Measurements from ENCODE around the gene SRSF5. TPM values are rescaled to one million over a fixed set of nuclear protein-coding genes. Genes with fewer than 3 reads are reported as not detected.

SRSF5 gene
- total RNA-seq, 1 experiment from 2014 or later = 389 TPM

DNA sequence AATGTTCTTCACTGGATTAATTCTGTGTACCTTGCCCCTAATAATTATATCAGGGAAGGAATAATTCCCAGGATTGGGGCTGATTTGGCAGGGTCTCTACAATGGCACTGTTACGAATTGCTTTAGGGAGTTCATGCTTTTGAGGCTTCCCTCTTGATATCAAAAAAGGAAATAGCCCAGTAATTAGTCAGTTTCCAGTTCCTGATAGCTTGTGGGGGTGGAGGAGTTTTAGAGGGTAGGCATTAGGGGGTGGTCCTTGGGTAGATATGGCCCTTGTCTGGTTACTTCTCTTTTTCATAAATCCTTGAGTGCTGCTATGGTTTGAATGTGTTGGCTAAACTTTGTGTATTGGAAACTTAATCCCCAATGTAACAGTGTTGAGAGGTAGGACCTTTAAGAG, 6.1 kb upstream of the SRSF5 start:
- Histone ChIP-seq H3K79me2 (ENCODE audit: insufficient read depth, low read length) (no peaks in the 10 kb centered on the region), H3K27ac (ENCODE audit: insufficient read length, low read depth, low read length) (no peak overlapping the region), H3K18ac (ENCODE audit: insufficient read length, low read depth, low read length) (no peak overlapping the region), H2BK15ac (ENCODE audit: low read depth, low read length) (no peak overlapping the region), H4K8ac (replicated peaks; ENCODE audit: insufficient read length, low read depth, low read length) (no peak overlapping the region), H2AK5ac (ENCODE audit: insufficient read length, low read length) (no peak overlapping the region), H3K14ac (ENCODE audit: insufficient read depth, low read length) (no peak overlapping the region), H4K20me1 (ENCODE audit: control insufficient read depth, insufficient read depth, insufficient read length) (no peaks in the 10 kb centered on the region), H3K56ac (ENCODE audit: insufficient read length, low read depth, low read length) (no peak overlapping the region), H2BK20ac (ENCODE audit: low read depth, low read length, poor library complexity, severe bottlenecking) (no peak overlapping the region), H3K9me3 (ENCODE audit: control insufficient read depth, low read depth, low read length) (no peaks in the 10 kb centered on the region), H2BK12ac (ENCODE audit: insufficient read length, low read depth, low read length) (no peak overlapping the region), H3K23ac (ENCODE audit: insufficient read length, low read depth, low read length) (no peak overlapping the region), H4K91ac (ENCODE audit: insufficient read length, low read depth, low read length) (no peak overlapping the region), H3K79me1 (ENCODE audit: insufficient read depth, low read depth, low read length, poor library complexity, severe bottlenecking) (no peaks in the 10 kb centered on the region), H3K23me2 (ENCODE audit: insufficient read length, low read depth, low read length, poor library complexity, severe bottlenecking) (no peaks in the 10 kb centered on the region), H2AFZ (ENCODE audit: low read length) (no peak overlapping the region), H2BK120ac (ENCODE audit: low read depth, low read length, poor library complexity, severe bottlenecking) (no peak overlapping the region), H3K4me1 (ENCODE audit: insufficient read depth, low read length) (no peaks in the 10 kb centered on the region), H3K4me2 (ENCODE audit: insufficient read depth, insufficient read length, low read length) (no peak overlapping the region), H3K27me3 (ENCODE audit: insufficient read depth, low read length) (no peaks in the 10 kb centered on the region; the same call in 1 of the 2 replicates), H3K9ac (ENCODE audit: extremely low read depth, insufficient read length, low read length) (no peak overlapping the region), H3T11ph (ENCODE audit: low read length) (no peak overlapping the region), H4K5ac (ENCODE audit: insufficient read length, low read depth, low read length) (no peak overlapping the region), H2BK5ac (ENCODE audit: insufficient read length, low read length) (no peak overlapping the region), H3K4ac (ENCODE audit: low read depth, low read length) (no peak overlapping the region)
- no peaks in the 10 kb centered on the region; a peak in 1 of 7 replicates for H3K36me3 Mint-ChIP-seq (ENCODE audit: insufficient read depth in 1 of 3, low read depth in 3 of 3)
- DNase-seq = no peak
- H3K4me3 Mint-ChIP-seq = no peak overlapping the region
- peaks cover 8% of the 10 kb centered on the region for H3K27me3 Mint-ChIP-seq (ENCODE audit: low read depth)
- TF ChIP-seq CTCF (conservative IDR thresholded peaks at IDR 0.05) = no peak
- H3K4me1 Mint-ChIP-seq = peaks cover 0 to 2% of the 10 kb centered on the region in 2 experiments; a peak in 1 of 4 replicates
- no peaks in the 10 kb centered on the region for H3K9me3 Mint-ChIP-seq
- H3K27ac Mint-ChIP-seq = no peak overlapping the region
- WGBS (ENCODE audit: extremely low coverage, insufficient read length, low lambda C conversion rate) = no CpG with 5 or more reads among the region's 1 CpG
